HEK293T (cell line): Measurements from ENCODE around the gene EVPL.

ENCODE experiments used
- ARNT ChIP-seq: fragments of 450-650 bp; IDR thresholded peaks from 2 replicates; pipeline ENCODE4 v1.6.1; 2017; ENCODE audit warnings: mild to moderate bottlenecking
- BHLHE40 ChIP-seq: fragments of 450-650 bp; IDR thresholded peaks from 2 replicates; pipeline ENCODE4 v1.6.1; 2016; ENCODE audit warnings: mild to moderate bottlenecking, moderate library complexity, borderline replicate concordance
- CTBP1 ChIP-seq: fragments of 450-650 bp; IDR thresholded peaks from 2 replicates; pipeline ENCODE4 v1.6.1; 2016; ENCODE audit warnings: borderline replicate concordance
- FOXA1 ChIP-seq: fragments of 450-650 bp; IDR thresholded peaks from 2 replicates; pipeline ENCODE4 v1.6.1; 2016; ENCODE audit warnings: mild to moderate bottlenecking
- FOXK2 ChIP-seq: fragments of 450-650 bp; IDR thresholded peaks from 2 replicates; pipeline ENCODE4 v1.6.1; 2016; ENCODE audit warnings: mild to moderate bottlenecking
- FOXM1 ChIP-seq: fragments of 450-650 bp; IDR thresholded peaks from 2 replicates; pipeline ENCODE4 v1.6.1; 2017; ENCODE audit warnings: mild to moderate bottlenecking, borderline replicate concordance
- HDGF ChIP-seq: fragments of 450-650 bp; IDR thresholded peaks from 2 replicates; pipeline ENCODE4 v1.6.1; 2017; ENCODE audit warnings: antibody characterized with exemption, borderline replicate concordance
- L3MBTL2 ChIP-seq: fragments of 450-650 bp; conservative IDR thresholded peaks from 2 replicates; pipeline ENCODE4 v1.6.1; 2016; ENCODE audit warnings: mild to moderate bottlenecking
- NFRKB ChIP-seq: fragments of 450-650 bp; IDR thresholded peaks from 2 replicates; pipeline ENCODE4 v1.6.1; 2016; ENCODE audit warnings: mild to moderate bottlenecking, moderate library complexity
- PKNOX1 ChIP-seq: fragments of 450-650 bp; IDR thresholded peaks from 2 replicates; pipeline ENCODE4 v1.6.1; 2016
- SP1 ChIP-seq: fragments of 450-650 bp; IDR thresholded peaks from 2 replicates; pipeline ENCODE4 v1.6.1; 2017
- SUZ12 ChIP-seq: fragments of 450-650 bp; IDR thresholded peaks from 2 replicates; pipeline ENCODE4 v1.6.1; 2016; ENCODE audit warnings: mild to moderate bottlenecking
- TARDBP ChIP-seq: fragments of 450-650 bp; IDR thresholded peaks from 2 replicates; pipeline ENCODE4 v1.6.1; 2016
- ZNF384 ChIP-seq: fragments of 450-650 bp; IDR thresholded peaks from 2 replicates; pipeline ENCODE4 v1.6.1; 2016

GRCh38 chr17:76004750-76005262 is 22.3 kb downstream of the EVPL start:
- TF ChIP-seq FOXM1 (no peak), ARNT (no peak), L3MBTL2 (no peak), FOXA1 (no peak), ZNF384 (no peak), PKNOX1 (no peak), BHLHE40 (no peak), FOXK2 (no peak), SP1 (no peak), HDGF (no peak), TARDBP (no peak), SUZ12 (no peak), CTBP1 (no peak), NFRKB (no peak)
